Measurements from ENCODE around the gene SGK1. TPM values are rescaled to one million over a fixed set of nuclear protein-coding genes. Genes with fewer than 3 reads are reported as not detected.
"Not testable (repeated sequence)": the region's sequence is repeated elsewhere in the genome, so short reads cannot be mapped to it uniquely, and the experiment has no call there.

The SGK1 gene
- total RNA-seq, 1 donor from 2014 or later = 46.3 TPM

DNA sequence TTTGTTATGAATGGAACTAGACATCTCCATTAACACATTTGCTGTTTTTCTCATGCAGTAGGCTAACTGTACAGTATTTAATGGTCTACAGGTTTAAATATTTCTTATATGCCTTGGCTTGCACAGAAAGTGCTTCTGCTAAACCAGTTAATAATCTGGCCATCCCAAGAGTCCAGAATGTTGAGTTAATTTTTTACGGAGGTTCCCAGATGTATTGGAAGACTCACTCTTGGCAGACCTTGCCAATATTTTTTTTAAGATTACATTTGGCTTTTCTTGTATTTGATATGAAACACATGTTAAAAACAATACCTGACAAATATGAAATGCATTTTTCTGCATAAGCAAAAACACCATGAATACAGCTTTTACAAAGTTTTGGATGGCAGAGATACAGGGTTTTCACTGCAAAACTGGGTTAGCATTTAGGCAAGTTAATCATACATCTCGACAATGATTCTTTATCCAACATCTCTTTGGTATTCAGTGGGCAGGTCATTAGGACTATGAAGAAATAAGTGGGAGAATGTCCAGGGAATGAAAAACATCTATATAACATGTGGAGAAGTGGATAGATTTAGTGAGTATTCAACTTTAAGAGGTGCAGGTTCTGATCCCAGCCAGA lies 94.0 kb downstream of the SGK1 start:
- no peak for DNase-seq (ENCODE audit: low spot score)

DNA sequence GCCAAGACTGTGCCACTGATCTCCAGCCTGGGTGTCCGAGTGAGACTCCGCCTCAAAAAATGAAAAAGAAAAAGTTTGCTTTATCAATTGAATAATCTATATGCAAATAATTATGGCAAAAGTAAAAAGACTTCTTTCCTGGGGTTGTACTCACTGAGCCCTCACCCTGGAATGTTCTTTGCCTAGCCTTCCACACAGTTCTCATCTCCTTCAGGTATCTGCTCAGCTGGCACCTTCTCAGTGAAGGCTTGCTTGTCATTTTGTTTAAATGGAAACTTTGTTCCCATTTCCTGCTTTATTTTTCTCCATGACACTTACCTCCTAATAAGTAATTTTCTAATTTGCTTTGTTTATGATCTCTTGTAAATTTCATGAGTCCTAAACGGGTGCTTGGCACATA lies 96.7 kb downstream of the SGK1 start:
- no peak for DNase-seq (ENCODE audit: low spot score)

DNA sequence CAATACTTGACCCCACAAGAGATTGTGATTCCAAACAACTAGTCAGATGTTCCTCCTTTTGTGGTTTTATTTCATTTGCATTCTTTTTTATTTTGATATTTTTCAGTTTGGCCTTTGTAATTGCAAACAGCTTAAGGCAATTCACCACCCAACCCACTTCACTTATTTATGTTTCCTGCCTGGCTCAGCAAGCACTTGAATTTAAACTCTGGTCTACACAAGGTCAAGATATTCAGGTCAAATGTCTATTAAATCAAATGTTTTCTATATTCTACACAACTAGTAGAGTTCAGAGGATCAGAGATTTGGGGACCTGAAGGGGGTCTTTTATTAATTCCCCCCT lies 100.1 kb downstream of the SGK1 start:
- DNase-seq (ENCODE audit: low spot score) = no peak

DNA sequence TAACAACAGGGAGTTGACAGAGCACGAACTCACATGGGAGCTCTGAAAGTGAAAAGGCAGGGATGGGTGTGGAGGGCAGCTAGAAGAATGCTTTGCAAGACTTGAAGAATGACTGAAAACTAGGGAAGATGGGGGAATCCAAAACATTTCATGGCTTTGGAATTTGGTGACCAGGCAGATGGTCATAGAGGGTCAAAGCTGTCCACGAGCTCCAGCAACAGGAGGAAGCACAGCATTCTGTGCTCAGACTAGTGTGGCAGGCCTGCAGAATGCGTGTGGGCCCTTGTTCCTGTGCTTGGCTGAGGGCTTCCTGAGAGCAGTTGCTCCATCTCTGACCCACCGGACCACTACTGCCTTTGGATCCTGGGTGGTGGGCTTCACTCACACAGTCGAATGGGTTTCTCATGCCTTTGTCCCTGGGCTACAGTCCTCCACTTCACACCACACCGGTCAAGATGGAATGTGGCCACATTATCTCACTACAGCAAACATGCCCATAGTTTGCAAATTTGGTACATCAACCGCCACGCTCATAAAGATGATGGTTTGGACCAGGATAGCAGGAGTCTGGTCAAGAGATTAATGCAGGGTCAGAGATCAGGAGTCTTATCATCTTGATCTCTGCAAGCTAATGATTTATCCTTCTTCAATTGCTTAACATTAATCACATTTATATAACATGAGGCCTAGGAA lies 100.7 kb downstream of the SGK1 start:
- DNase-seq (ENCODE audit: low spot score) = no peak

GRCh38 chr6:134216301-134217010 lies 101.5 kb downstream of the SGK1 start:
- no peak for DNase-seq (ENCODE audit: low spot score)

DNA sequence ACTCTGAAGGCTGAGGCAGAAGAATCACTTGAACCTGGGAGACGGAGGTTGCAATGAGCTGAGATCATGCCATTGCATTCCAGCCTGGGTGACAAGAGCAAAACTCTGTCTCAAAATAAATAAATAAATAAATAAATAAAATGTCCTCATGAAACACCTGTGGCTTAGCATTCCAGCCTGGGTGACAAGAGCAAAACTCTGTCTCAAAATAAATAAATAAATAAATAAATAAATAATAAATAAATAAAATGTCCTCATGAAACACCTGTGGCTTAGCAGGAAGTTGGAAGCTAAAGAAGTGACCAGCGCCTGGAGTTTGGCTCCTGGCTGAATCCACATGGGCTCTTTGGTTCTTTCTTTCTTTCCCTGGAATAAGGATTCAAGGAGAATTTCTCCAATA lies 104.5 kb downstream of the SGK1 start:
- DNase-seq (ENCODE audit: low spot score) = not testable (repeated sequence)

DNA sequence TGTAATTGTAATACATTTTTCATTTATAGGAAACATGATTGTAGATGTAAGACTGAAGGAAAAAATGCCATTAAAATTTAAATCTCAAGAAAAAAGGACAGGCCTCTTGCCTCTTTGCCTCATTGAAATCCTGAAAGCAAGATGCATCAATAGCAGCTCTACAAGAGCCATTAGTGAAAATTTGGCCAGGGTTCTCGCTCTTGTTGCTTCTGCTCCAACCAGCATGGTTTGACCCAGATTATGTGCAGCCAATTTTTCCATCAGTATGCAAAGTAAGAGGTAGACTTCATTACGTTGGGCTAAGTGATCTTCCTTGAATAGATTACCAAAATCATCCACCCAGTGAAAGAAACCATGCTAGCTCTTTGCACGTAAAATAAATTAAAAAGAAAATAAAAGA lies 106.6 kb downstream of the SGK1 start:
- DNase-seq (ENCODE audit: low spot score) = no peak

DNA sequence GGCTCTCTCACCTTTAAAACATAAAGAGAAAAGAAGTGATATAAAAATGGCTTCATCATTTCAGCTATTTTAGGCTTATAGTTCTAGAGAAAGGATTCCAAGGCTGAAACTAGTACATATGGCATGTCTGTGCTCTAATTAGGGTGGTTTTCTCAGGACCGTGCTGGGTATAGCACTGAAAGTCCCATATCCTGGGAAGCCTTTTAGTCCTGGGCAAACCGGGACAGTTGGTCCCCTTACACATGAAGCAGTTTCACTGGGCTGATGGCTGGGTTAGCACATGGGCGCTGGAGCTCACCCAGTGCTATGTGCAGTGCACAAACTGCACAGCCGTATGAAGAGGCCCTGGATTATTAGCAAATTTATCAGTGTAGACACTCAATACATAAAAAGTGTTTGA lies 110.5 kb downstream of the SGK1 start:
- no peak for DNase-seq (ENCODE audit: low spot score)

DNA sequence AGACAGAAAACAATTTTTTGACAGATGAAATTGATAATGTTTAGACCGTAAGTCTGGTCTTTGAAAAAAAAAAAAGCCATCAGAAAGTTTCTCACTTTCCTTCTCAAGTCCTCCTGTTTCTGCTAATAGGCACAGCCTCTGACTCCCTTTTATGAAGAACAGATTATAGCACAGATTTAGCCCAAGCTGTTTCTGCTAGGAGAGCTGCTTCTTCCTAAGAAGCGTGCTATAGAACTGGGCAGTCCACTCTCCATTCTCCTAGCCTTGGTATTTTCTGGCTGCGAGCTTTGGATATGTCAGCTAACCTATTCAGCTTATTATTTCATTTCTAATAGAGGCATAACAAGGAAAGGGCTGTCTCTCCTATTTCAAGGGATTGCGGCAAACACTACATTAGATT lies 112.5 kb downstream of the SGK1 start:
- DNase-seq (ENCODE audit: low spot score) = no peak

GRCh38 chr6:134204759-134205158 lies 113.2 kb downstream of the SGK1 start:
- DNase-seq (ENCODE audit: low spot score) = not testable (repeated sequence)

GRCh38 chr6:134204031-134204430 lies 113.9 kb downstream of the SGK1 start:
- no peak for DNase-seq (ENCODE audit: low spot score)

- no peak for DNase-seq (ENCODE audit: low spot score)
These were observed 116.2 kb downstream of the SGK1 start for GRCh38 chr6:134201716-134202115.

GRCh38 chr6:134199848-134200606 lies 117.9 kb downstream of the SGK1 start:
- no peak for DNase-seq (ENCODE audit: low spot score)

GRCh38 chr6:134198093-134198492 lies 119.8 kb downstream of the SGK1 start:
- no peak for DNase-seq (ENCODE audit: low spot score)

GRCh38 chr6:134197685-134198084 lies 120.2 kb downstream of the SGK1 start:
- not testable (repeated sequence) for DNase-seq (ENCODE audit: low spot score)

- no peak for DNase-seq (ENCODE audit: low spot score)
These were observed 121.2 kb downstream of the SGK1 start for GRCh38 chr6:134196568-134197193.

- DNase-seq (ENCODE audit: low spot score) = no peak
These were observed 121.9 kb downstream of the SGK1 start for GRCh38 chr6:134195985-134196384.

- no peak for DNase-seq (ENCODE audit: low spot score)
These were observed 122.6 kb downstream of the SGK1 start for GRCh38 chr6:134195164-134195906.

GRCh38 chr6:134193536-134194498 lies 124.1 kb downstream of the SGK1 start:
- DNase-seq (ENCODE audit: low spot score) = no peak

DNA sequence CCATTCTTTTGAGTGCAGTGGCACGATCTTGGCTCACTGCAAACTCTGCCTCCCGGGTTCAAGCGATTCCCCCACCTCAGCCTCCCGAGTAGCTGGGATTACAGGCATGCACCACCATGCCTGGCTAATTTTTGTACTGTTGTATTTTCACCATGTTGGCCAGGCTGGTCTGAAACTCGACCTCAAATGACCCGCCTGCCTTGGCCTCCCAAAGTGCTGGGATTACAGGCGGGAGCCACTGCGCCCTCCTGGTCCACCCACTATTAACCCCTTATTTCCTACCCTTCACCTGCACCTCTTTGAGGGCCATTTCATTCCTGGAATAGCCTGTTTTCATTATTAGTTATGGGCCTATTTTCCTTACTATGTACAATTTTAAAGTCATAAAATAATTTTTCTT lies 125.3 kb downstream of the SGK1 start:
- DNase-seq (ENCODE audit: low spot score) = not testable (repeated sequence)
